ENCODE data around the gene CHRM4. TPM values are rescaled to one million over a fixed set of nuclear protein-coding genes. Genes with fewer than 3 reads are reported as not detected.

The CHRM4 gene
- total RNA-seq, 1 donor, result 0.36 TPM

DNA sequence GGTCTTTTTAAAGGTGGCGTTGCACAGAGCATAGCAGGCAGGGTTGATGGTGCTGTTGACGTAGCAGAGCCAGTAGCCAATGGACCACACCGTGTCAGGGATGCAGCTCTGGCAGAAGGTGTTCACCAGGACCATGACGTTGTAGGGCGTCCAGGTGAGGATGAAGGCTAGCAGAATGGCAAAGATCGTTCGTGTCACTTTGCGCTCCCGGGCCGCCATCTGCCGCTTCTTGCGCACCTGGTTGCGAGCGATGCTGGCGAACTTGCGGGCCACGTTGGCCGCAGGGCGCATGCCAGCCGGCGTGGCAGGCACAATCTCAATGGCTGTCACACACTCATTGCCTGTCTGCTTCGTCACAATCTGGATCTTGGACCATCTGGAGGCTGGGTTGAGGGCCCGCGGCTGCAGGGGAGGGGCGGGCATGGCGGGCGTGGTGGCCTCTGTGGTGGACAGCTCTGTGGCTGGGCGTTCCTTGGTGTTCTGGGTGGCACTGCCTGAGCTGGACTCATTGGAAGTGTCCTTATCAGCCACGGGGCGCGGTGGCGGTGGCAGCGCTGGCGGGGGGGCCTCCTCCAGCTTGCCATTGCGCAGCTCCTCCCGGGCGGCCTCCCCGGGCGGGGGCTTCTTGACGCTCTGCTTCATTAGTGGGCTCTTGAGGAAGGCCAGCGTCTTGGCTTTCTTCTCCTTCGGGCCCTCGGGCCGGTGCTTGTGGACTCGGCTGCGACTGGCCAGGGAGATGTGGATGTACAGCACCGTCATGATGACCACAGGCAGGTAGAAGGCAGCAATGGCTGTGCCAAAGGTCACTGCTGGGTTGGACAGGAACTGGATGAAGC lies 6.2 kb downstream of the CHRM4 start:
- Histone ChIP-seq H3K4me3 (ENCODE audit: insufficient read depth, low read length) (no peak overlapping the region), H3K36me3 (ENCODE audit: insufficient read depth, low read length) (no peaks in the 10 kb centered on the region), H3K27me3 (ENCODE audit: insufficient read depth, low read length) (peaks cover 33% of the 10 kb centered on the region), H3K27ac (ENCODE audit: low read depth, low read length) (no peak overlapping the region), H4K20me1 (ENCODE audit: insufficient read depth, low read length) (peaks cover 12% of the 10 kb centered on the region), H3K4me1 (ENCODE audit: insufficient read depth, low read length) (peaks cover 16% of the 10 kb centered on the region), H3K4me2 (ENCODE audit: insufficient read depth, low read length) (no peak overlapping the region), H2AFZ (ENCODE audit: low read length) (no peak overlapping the region), H3K9me3 (ENCODE audit: low read depth, low read length) (no peaks in the 10 kb centered on the region), H3K79me2 (ENCODE audit: insufficient read depth, low read length) (no peaks in the 10 kb centered on the region)
- DNase-seq (ENCODE audit: insufficient read length, low spot score, missing footprints), result peak; percentile 85
- no peak for TF ChIP-seq CTCF (IDR thresholded peaks at IDR 0.05; ENCODE audit: extremely low read depth, low read depth, low read length)

- no peaks in the 10 kb centered on the region for H3K36me3 ChIP-seq (ENCODE audit: insufficient read depth, low read length)
- H3K4me3 ChIP-seq (ENCODE audit: insufficient read depth, low read length), result no peak overlapping the region
- peaks cover 10% of the 10 kb centered on the region for H3K4me1 ChIP-seq (ENCODE audit: insufficient read depth, low read length)
- peaks cover 21% of the 10 kb centered on the region for H3K27me3 ChIP-seq (ENCODE audit: insufficient read depth, low read length)
- H4K20me1 ChIP-seq (ENCODE audit: insufficient read depth, low read length), result peaks cover 6% of the 10 kb centered on the region
- H2AFZ ChIP-seq (ENCODE audit: low read length), result no peak overlapping the region
- H3K27ac ChIP-seq (ENCODE audit: low read depth, low read length), result no peak overlapping the region
- no peak for TF ChIP-seq CTCF (IDR thresholded peaks at IDR 0.05; ENCODE audit: extremely low read depth, low read depth, low read length)
- H3K9me3 ChIP-seq (ENCODE audit: low read depth, low read length), result no peaks in the 10 kb centered on the region
- no peaks in the 10 kb centered on the region for H3K79me2 ChIP-seq (ENCODE audit: insufficient read depth, low read length)
- DNase-seq (ENCODE audit: insufficient read length, low spot score, missing footprints), result no peak
- H3K4me2 ChIP-seq (ENCODE audit: insufficient read depth, low read length), result no peak overlapping the region
Measured at GRCh38 chr11:46383974-46384701, 7.4 kb downstream of the CHRM4 start.

DNA sequence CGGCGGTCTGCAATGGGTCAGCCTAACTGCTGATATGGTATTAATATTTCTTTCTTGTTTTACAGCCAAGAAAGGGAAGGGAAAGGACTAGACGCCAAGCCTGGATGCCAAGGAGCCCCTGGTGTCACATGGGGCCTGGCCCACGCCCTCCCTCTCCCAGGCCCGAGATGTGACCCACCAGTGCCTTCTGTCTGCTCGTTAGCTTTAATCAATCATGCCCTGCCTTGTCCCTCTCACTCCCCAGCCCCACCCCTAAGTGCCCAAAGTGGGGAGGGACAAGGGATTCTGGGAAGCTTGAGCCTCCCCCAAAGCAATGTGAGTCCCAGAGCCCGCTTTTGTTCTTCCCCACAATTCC lies 8.2 kb downstream of the CHRM4 start:
- Histone ChIP-seq H4K20me1 (ENCODE audit: insufficient read depth, low read length) (peaks cover 5% of the 10 kb centered on the region), H2AFZ (ENCODE audit: low read length) (no peak overlapping the region), H3K27me3 (ENCODE audit: insufficient read depth, low read length) (peaks cover 14% of the 10 kb centered on the region), H3K9me3 (ENCODE audit: low read depth, low read length) (no peaks in the 10 kb centered on the region), H3K4me3 (ENCODE audit: insufficient read depth, low read length) (no peak overlapping the region), H3K4me1 (ENCODE audit: insufficient read depth, low read length) (peaks cover 10% of the 10 kb centered on the region), H3K36me3 (ENCODE audit: insufficient read depth, low read length) (peaks cover 2% of the 10 kb centered on the region), H3K4me2 (ENCODE audit: insufficient read depth, low read length) (no peak overlapping the region), H3K79me2 (ENCODE audit: insufficient read depth, low read length) (no peaks in the 10 kb centered on the region), H3K27ac (ENCODE audit: low read depth, low read length) (no peak overlapping the region)
- no peak for DNase-seq (ENCODE audit: insufficient read length, low spot score, missing footprints)
- no peak for TF ChIP-seq CTCF (IDR thresholded peaks at IDR 0.05; ENCODE audit: extremely low read depth, low read depth, low read length)
